NCI-H82 (cell line): ENCODE results near the gene GADD45B.
A peak's percentile ranks its signal among the peaks of the same experiment; 100 is the strongest.
"Not testable (repeated sequence)": the region's sequence is repeated elsewhere in the genome, so short reads cannot be mapped to it uniquely, and the experiment has no call there.

ENCODE experiments used
- DNase-seq: peaks from one replicate; lab custom pipeline; 2025; lab: John Stamatoyannopoulos, UW

The GADD45B gene

GRCh38 chr19:2514981-2515518 lies 39.1 kb downstream of the GADD45B start:
- DNase-seq, result no peak

GRCh38 chr19:2516727-2517126 lies 40.8 kb downstream of the GADD45B start:
- DNase-seq, result no peak

- no peak for DNase-seq
Observed at GRCh38 chr19:2517881-2518601, 42.1 kb downstream of the GADD45B start.

- DNase-seq, result not testable (repeated sequence)
Observed at GRCh38 chr19:2518856-2519255, 42.9 kb downstream of the GADD45B start.

- no peak for DNase-seq
Observed at GRCh38 chr19:2519482-2519881, 43.6 kb downstream of the GADD45B start.

- DNase-seq, result no peak
Observed at GRCh38 chr19:2523630-2524311, 47.8 kb downstream of the GADD45B start.

GRCh38 chr19:2524361-2524839 lies 48.5 kb downstream of the GADD45B start:
- no peak for DNase-seq

GRCh38 chr19:2524840-2525723 lies 49.2 kb downstream of the GADD45B start:
- peak; percentile 11 for DNase-seq

GRCh38 chr19:2527171-2527570 lies 51.2 kb downstream of the GADD45B start:
- no peak for DNase-seq

- DNase-seq, result no peak
Observed at GRCh38 chr19:2527686-2528085, 51.8 kb downstream of the GADD45B start.
